ENCODE results near the gene SETBP1. TPM values are rescaled to one million over a fixed set of nuclear protein-coding genes. Genes with fewer than 3 reads are reported as not detected.

SETBP1 gene
- polyA plus RNA-seq, 5 donors = 15.4 to 21.1 (median 19.4) TPM

DNA sequence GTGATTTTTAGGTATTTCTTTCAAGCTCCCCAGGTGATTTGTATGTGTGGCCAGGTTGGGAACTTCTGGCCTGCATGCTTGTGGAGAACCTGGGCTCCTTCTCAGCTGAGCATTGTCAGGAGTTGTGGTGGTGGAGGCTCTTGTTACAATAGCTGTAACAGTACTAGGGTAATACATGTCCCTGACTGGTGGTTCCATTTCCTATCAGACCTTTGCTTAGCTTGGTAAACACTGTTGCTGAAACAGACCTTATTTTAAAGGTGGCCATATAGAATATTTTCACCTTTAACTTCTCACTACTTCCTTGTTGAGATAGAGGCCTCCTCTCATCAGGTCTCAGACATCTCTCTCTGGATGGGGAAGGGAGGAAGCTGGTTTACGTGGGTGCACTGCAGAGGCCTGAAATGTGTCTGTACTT lies 79.2 kb downstream of the SETBP1 start:
- DNase-seq = no peak

- DNase-seq = no peak
Measured at GRCh38 chr18:44761812-44762211, 81.1 kb downstream of the SETBP1 start.

GRCh38 chr18:44763327-44763726 lies 82.6 kb downstream of the SETBP1 start:
- DNase-seq = no peak

GRCh38 chr18:44764863-44765262 lies 84.2 kb downstream of the SETBP1 start:
- no peak for DNase-seq

DNA sequence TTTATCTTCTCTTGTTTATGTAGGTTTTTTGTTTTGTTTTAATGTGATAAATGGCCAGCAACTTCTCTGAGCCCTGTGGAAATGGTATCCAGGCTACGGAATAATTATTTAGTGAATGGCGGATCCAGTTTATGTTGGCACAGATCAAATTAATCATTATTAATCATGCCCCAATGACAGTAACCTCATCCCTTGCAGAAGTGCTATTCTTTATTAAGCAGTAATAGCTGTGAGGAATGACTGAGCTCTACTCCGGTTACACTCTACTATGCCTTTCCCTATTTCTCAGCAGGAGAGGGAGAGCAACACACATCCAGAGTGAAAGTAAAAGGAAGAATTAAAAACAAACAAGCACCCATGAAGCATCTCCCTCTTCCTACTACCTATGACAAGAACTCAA lies 84.8 kb downstream of the SETBP1 start:
- no peak for DNase-seq

DNA sequence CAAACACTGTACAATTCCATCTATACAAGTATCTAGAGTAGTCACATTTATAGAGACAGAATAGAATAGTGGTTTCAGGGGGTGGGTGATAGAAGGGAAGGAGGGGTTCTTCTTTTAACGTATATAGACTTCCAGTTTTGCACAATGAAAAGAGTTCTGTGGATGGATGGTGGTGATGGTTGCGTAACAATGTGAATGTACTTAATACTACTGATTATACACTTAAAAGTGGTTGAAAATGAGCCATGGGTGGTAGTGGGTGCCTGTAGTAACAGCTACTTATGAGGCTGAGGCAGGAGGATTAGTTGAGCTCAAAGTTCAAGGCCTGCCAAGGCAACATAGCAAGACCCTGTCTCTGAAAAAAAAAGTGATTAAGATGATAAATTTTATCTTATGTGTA lies 85.8 kb downstream of the SETBP1 start:
- DNase-seq = no peak

DNA sequence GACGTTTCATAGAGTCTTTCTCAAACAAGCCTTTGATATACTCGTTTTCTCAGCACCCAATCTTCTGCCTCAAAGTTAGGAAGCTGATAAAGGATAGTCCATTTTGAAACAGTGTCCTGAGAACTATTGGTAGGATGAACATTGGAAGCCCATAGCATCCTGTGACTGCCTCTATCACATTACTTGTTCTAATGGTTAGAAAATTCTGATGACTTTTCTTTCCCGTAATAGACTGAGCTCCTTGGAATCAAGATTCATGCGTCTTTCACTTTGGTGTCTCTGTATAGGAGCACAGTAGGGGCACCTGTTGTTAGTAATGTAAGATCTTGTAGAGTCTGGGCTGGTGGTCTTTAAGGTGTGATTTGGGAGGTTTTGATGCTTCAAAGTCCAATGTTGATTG lies 87.1 kb downstream of the SETBP1 start:
- no peak for DNase-seq

GRCh38 chr18:44770641-44771040 lies 90.0 kb downstream of the SETBP1 start:
- DNase-seq = no peak

- DNase-seq = no peak
Measured at GRCh38 chr18:44771572-44771955, 90.9 kb downstream of the SETBP1 start.

DNA sequence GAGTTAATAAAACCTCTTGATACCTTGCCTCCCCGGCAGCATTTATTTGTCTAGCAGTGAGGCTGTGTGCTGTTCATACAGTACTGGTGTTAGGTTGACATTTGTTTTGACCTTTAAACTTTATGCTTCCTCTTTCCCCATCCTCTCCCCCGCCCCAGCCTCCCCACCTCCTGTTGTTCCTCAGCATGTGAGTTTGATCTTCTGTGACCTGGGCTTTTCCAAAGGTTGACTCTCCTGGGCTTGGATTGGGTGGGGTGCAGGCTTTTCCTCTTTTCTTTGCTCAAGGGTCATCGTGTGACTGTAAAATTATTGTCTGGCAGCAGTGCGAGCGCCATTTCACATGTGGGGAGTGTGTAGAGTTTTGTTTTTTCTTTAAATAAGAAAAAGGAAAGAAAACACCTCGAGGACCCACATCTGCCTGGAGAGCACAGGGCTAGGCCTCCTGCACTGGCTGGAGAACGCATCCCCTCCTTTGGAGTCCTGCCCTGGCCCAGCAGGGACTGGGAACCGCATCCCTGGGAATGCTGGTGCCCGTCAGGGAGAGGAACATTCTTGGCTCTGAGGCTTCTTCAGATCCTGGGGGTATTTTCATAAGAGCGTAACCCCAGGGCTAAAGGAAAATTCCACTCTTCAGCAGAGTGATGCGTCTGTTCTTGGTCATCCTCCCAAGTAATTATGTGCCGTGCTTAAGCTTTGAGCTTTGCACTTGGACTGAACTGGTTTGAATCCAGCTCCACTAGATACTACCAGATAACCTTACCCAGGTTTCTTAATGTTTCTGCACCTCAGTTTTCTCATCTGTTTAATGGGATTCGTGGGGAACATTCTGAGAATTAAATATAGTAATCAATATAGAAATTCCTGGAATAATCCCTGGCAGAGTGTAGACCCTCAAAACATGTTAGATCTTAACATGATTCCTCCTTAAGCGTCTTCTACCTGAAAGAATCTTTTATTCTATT lies 91.5 kb downstream of the SETBP1 start:
- DNase-seq = no peak

- no peak for DNase-seq
Measured at GRCh38 chr18:44773640-44774155, 93.0 kb downstream of the SETBP1 start.

- DNase-seq = no peak
Measured at GRCh38 chr18:44774191-44774590, 93.5 kb downstream of the SETBP1 start.

DNA sequence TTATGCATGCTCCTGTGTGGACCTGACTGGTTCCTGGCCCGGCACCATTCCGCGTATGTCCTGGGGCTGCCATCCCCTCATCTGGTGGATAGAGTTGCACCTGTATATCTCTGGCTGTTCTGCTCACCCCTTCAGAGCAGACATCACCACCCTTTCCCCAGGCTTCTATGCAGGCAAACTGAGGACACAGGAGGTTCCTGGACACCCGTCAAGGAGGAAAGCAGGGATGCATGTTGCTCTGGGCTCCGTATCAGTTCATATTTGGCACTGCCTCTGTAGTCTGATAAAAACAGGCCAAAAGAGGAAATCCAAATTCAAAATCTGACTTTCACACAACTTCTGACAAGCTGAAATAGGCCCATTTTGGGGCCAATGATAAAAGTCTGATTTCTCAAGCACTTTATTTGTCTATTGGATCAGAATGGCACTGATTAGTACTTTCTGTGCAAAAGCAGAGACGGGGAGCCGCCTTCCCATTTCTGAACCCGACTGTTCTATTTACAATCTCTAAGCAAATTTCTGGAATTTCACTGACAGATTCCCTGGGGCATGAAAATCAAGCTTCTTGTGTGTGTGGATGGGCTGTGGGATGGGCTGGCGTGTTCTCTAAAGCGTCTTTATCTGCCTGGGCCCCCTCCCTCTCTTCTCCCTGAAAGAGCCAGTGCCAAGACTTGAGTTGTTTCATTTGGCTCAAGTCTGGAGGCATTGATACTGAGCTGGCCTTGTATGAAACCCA lies 96.9 kb downstream of the SETBP1 start:
- no peak for DNase-seq

GRCh38 chr18:44778788-44779187 lies 98.1 kb downstream of the SETBP1 start:
- no peak for DNase-seq

DNA sequence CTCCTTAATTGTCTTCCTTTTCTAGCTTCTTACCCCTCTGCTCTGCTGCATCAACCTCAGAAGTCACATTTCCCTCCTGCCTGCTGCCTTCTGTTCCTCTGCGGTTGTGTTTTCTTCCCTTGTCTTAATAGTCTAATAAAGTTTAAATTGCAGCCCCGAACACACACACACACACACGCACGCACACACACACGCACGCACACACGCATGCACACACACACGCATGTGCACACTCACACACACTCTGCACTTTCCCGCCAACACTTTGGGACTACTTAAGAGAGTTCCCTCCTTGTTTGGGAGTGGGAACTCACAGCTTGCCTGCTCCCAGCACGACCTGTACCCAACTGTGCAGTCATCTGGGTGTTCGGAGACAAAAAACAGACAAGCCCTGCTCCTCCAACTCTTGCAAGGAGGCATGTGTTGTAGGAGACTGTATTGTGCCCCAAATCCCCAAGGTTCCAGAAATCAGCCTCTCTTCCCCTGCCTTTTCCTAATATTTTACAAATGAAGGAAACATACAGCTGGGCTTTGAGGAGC lies 99.1 kb downstream of the SETBP1 start:
- no peak for DNase-seq

GRCh38 chr18:44781886-44782285 lies 101.2 kb downstream of the SETBP1 start:
- no peak for DNase-seq

GRCh38 chr18:44782617-44783016 lies 101.9 kb downstream of the SETBP1 start:
- DNase-seq = no peak

GRCh38 chr18:44783371-44783770 lies 102.7 kb downstream of the SETBP1 start:
- DNase-seq = no peak

DNA sequence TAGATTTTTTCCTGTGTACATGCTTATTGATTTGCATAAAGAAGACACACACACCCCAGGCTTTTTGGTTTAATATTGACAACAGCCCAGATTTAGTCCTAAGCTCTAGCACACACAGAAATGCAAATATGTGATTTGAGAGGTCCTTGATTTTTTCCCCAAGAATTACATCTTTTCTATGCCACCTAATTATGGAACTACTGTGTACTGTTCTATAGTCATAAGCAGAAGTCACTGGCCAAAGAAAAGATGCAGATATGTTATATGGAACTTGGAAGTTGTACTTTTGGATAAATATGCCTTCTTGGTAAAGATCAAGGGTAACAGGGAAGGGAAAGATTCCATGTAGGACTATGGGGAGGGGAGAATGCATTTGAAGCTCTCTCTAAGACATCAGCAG lies 105.6 kb downstream of the SETBP1 start:
- DNase-seq = no peak

- DNase-seq = no peak
Measured at GRCh38 chr18:44786688-44787087, 106.0 kb downstream of the SETBP1 start.

DNA sequence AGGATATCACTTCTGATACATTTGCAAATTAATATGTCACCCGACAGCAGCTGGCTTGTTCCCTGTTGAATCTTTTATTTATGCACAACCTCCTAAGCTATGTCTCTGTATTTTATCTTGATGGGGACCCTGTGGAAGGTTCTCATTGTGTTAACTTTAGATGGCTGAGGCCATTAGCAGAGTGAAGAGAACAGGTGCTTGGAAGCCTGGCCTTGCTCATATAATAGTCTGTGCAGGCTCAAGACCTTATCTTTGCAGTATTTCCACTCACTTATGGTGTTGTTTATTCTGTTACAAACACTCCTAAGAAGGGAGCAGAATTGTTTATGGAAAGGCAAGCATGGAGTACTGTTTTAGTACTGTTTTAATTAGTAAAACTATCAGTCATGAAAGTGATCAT lies 107.6 kb downstream of the SETBP1 start:
- no peak for DNase-seq

- DNase-seq = no peak
Measured at GRCh38 chr18:44789710-44790109, 109.0 kb downstream of the SETBP1 start.

DNA sequence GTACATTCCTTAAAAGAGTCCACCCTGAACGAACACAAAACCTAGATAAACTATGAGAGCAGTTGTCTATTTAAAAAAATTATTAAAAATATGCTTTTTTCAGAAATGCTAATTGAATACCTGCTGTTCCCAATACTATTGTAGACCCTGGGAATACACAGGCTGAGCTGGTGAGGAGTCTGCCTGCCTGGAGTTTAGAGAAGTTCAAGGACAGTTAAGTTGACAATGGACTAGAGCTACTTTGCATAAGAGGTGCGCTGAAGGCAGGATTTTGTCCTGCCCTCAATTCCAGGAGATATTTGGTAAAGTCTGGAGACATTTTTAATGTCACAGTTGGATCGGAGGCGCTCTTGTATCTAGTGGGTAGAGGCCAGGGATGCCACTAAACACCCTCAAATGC lies 110.2 kb downstream of the SETBP1 start:
- no peak for DNase-seq
